ENCODE data around the gene CEACAM19.

Gene CEACAM19

GRCh38 chr19:44725684-44726083, 54.4 kb downstream of the CEACAM19 start:
- no peak for FAIRE-seq

- no peak for FAIRE-seq
These were observed 55.2 kb downstream of the CEACAM19 start for GRCh38 chr19:44726465-44726864.

GRCh38 chr19:44728178-44728577, 56.9 kb downstream of the CEACAM19 start:
- FAIRE-seq, result no peak

GRCh38 chr19:44729516-44730033, 58.3 kb downstream of the CEACAM19 start:
- FAIRE-seq, result no peak

- no peak for FAIRE-seq
These were observed 59.8 kb downstream of the CEACAM19 start for GRCh38 chr19:44731081-44731480.

GRCh38 chr19:44731622-44732021, 60.3 kb downstream of the CEACAM19 start:
- no peak for FAIRE-seq

GRCh38 chr19:44732235-44733014, 61.1 kb downstream of the CEACAM19 start:
- FAIRE-seq, result no peak
